NCI-H2227 (cell line): Measurements from ENCODE around the gene HIRIP3.
"Not testable (repeated sequence)": the region's sequence is repeated elsewhere in the genome, so short reads cannot be mapped to it uniquely, and the experiment has no call there.

ENCODE experiments used
- DNase-seq: peaks from one replicate; lab custom pipeline; 2025; ENCODE audit not compliant: unreplicated experiment; lab: John Stamatoyannopoulos, UW

HIRIP3 gene

DNA sequence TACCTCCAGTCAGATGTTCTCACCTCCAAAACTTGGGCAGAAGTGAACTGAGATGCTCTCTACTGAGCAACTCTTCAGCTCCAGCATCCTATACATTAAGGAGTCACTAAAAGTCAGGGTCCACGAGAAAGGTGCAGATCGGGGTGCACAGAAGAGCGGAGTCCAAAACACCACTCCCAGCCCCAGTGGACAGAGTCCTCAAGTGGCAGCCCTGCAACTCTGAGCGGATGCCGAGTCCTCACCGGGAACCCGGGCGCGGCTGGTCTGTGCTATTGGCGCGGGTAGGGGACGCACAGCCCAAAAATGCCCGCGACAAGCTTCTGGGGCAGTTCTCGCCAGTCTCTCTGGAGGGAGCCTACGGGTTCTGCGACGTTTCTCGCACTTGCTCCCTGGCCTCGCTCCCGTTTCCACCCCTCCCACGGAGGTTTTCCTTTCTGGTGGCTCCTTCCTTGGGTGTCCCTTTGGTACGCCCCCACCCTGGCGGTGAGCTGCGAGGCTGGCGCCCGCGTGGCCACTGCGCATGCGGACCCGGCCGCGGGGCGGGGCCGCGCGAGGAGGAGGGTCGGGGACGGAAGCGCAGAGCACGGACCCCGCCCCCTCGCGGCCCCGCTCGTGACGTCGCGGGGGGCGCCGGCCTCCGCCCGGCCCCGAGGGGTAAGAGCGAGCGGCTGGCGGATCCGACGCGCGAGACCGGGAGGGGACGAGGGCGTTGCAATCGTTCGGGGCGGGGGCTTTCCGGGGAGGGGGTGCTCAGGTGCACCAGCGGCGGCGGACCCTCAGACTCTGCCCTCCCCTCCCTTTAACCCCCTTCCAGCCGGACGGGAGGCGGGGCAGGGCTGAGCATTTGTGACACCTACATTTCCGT, 33.7 kb downstream of the HIRIP3 start, which contains the start of gene TMEM219:
Gene TMEM219 (plus strand): TSS at position 601 of the 865 bp plus-strand sequence. CDS start 1,065 bp downstream, outside the sequence.
- DNase-seq, result peak; percentile 97

DNA sequence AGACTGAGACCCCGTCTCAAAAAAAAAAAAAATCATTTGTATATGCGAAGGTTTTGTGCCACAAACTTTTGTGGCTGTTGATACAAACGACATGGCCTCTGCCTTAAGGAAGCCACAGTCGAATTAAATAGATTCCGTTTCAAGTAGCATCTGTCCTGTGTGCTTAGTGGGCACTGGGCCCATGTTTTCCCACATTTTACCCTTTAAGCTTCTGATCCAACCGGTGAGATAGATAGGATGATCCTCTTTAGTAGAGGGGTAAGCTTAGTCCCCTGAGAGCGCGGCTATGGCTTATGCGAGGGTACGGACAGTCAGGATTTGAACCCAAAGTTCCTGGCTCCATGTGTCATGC, 34.3 kb downstream of the HIRIP3 start:
- DNase-seq, result no peak

DNA sequence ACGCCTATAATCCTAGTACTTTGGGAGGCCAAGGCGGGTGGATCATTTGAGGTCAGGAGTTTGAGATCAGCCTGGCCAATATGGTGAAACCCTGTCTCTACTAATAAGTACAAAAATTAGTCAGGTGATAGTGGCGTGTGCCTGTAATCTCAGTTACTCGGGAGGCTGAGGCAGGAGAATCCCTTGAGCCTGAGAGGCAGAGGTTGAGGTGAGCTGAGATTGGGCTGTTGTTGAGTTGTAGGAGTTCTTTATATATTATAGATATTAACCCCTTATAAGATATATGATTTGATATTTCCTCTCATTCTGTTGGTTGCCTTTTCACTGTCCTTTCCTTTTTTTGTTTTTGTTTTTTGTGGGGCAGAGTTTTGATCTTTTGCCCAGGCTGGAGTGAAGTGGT, 35.6 kb downstream of the HIRIP3 start:
- DNase-seq, result not testable (repeated sequence)

DNA sequence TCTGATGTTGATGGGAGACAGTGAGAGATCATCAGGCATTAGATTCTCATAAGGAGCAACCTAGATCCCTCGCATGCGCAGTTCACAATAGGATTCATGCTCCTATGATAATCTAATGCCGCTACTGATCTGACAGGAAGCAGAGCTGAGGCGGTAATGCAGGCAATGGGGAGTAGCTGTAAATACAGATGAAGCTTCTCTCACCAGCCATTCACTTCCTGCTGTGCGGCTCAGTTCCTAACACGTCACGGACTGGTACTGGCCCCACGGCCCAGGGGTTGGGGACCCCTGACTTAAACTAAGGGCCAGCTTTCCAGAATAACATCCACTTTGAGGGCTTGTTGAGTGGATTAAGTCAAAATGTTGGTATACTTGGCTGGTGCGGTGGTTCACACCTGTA, 36.1 kb downstream of the HIRIP3 start:
- DNase-seq, result no peak

DNA sequence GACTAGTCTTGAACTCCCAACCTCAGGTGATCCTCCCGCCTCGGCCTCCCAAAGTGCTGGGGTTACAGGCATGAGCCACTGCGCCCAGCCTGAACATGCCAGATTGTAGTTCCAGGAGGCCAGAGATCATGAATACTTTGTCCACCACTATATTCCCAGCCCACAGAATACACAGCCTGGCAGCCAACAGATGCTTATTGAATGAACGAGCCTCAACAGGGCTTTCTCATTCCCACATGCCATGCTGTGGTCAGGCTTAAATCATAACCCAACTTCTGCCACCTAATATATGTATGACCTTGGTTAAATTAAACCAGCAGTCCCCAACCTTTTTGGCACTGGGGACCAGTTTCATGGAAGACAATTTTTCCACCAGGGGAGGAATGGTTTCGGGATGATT, 36.7 kb downstream of the HIRIP3 start:
- no peak for DNase-seq

DNA sequence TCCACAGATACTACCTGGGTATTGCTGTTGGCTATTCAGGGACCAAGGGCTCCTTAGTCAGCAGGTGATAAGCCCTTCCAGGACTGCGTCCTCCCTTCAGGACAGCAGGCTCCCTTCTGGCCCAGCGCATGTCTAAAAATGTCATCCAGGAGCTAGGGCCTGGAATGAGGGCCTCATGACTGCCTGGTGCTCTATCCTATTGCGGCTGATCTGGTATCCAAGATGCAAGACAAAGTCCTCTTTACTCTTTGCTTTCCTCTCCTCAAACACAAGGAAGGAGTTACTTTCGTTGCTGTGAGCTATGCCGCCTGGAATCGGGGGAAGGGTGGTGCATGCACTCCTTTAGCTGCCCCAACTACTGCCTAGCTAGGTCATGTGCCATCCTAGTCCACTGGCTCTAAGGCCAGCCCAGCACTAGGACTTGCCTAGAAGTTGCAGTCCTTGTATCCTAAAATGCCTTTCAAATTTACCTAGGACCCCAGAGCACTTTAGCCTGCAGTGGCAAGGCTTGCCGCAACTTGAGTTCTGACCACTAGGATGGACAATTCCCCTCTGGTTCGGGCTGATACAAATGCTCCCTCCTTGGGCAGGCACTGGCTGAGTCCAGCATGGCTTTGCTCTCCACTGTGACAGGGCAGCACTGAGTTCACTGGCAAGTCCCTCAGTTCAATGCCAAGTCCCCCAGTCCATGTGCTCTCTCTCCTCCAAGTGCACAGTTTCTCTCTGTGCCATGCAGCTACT, 43.6 kb downstream of the HIRIP3 start:
- DNase-seq, result no peak

DNA sequence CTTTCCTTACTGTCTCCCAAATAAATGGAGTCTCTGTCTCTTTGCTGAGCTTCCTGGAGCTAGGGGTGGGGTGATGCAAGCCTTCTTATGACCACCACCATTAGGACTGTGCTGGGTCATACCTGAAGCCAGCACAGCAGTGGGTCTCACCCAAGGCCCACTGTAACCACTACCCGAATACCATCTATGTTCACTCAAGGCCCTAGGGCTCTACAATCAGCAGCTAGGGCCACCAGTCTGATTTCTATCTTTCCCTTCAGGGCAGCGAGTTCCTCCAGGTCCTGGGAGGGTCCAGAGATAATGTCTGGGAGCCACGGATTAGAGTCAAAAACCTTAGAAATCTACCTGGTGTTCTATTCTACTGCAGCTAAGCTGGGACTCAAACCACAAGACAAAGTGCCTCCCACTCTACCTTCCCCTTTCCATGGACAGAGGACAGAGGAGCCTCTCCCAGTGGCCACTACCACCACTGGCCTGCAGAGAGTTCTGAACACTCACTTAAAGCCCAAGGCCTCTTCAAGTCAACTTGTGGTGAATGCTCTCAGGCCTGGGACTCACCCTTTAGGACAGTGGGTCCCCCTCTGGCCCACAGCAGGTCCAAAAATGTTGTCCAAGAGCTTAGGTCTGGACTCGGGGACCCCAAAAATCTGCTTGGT, 44.5 kb downstream of the HIRIP3 start:
- DNase-seq, result no peak

DNA sequence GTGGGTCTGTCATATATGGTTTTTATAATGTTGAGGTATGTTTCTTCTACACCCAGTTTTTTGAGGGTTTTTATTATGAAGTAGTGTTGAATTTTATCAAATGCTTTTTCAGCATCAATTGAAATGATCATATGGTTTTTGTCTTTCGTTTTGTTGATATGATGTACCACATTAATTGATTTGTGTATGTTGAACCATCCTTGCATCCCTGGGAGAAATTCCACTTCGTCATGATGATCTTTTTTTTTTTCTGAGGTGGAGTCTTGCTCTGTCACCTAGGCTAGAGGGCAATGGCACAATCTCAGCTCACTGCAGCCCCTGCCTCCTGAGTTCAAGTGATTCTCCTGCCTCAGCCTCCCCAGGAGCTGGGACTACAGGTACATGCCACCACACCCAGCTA, 47.5 kb downstream of the HIRIP3 start:
- no peak for DNase-seq

DNA sequence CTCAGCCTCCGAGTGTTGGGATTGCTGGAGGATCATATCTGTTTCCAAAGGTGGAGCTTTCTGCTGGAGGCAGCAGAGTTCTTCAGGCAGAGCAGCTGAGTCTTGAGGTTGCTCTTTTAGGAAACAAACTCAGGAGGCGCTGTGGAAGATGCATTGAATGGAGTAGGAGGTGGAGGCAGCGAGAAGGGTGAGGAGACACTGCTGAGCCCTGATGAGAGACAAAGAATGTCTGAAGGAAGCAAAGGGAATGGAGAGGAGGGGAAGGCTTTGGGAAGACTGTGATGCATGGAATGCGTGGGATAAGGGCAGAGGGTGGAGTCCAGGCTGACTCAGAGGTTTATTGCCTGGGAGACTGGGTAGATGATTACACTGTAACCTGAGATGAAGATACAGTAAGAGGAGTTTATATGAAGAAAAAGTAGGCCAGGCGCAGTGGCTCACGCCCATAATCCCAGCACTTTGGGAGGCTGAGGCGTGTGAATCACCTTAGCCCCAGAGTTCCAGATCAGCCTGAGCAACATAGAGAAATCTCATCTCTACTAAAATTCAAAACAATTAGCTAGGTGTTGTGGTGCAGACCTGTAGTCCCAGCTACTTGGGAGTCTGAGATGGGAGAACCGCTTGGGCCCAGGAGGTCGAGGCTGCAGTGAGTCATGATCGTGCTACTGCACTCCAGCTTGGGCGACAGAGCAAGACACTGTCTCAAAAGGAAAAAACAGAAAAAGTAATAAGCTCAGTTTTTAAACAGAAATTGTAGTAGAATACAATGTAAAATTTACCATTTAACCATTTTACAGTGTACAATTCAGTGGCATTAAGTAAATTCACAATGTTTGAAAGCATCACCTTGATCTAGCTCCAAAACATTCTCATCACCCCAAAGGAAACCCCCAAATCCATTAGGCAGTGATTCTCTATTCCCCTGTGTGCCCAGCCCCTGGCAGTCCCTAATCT, 51.3 kb downstream of the HIRIP3 start:
- DNase-seq, result peak; percentile 57
